GM19035 (cell line): Measurements from ENCODE around the gene WFDC5.
"Not testable (repeated sequence)": the region's sequence is repeated elsewhere in the genome, so short reads cannot be mapped to it uniquely, and the experiment has no call there.

Experiments
- ATAC-seq: cut with Tn5 transposase; IDR thresholded peaks from one replicate; pipeline ENCODE4 v1.9.1; 2021; ENCODE audit not compliant: unreplicated experiment

Gene WFDC5

DNA sequence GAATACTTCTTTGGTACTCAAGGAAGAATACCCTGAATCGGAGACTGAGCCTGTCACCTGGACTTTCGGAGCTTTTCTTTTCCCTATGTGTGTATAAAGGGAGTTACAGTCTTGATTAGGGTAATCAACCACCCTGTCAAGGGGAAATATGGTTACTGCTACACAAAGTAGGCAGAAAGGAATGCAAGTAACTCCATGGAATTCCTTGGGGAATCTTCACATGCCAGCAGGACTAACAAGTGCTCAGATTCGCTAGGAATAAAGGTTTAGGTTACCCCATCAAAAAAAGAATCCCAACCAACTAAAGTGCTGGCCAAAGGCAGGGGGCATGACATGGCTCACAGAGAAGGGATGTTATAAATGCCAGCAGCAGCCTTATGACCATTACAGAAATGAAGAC is 24.5 kb downstream of the WFDC5 start:
- no peak for ATAC-seq

- no peak for ATAC-seq
These were observed 26.7 kb downstream of the WFDC5 start for GRCh38 chr20:45088247-45088646.

DNA sequence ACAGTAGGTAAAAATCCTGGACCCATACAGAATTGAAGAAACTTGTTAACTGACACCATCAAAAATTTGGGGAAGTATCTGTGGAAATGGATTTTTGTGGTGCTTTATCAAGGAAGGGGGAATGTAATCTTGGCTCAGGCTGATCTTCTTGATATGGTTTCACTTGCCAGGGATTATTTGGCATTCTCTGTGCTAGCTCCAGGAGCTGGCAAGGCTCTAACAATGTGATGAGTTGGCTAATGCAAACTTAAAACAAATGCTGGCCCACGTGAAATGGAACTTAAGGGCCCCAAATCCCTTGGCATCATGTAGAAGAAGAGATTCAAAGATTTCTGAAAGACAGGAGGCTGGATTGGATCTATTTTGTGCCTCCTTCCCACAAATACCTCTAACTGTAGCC is 27.2 kb downstream of the WFDC5 start:
- no peak for ATAC-seq

DNA sequence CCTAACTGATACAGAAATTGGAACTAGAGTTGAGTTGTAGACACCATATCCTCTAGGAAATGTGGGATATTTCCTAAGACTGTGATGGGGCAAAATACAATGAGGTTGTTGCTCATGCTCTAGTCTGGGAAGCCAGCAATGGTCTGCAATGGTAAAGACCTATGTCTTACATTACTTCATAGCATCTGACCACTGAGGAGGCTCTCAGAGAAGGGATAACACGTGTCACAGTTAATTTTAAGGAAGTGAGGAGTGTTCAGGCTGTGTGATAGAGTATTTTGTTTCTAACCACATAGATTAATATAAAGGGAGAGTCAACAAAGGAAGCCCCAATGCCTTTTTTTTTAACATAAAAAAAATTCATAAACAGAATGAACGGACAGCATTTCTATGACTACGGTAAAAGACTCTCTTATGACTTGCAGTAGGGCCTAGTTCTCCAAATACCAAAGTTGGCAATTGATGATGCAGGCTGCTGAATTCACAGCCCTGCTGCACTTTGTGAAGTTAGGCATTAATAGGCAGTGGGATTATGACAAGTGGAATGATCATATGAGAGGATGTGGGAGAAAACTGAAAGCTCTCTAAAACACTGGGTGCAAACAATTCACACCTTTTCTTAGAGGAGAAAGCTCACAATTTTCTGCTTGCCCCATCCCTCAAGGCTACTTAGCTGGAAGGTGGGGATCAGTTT is 27.7 kb downstream of the WFDC5 start:
- ATAC-seq = no peak

- no peak for ATAC-seq
These were observed 29.1 kb downstream of the WFDC5 start for GRCh38 chr20:45085867-45086266.

DNA sequence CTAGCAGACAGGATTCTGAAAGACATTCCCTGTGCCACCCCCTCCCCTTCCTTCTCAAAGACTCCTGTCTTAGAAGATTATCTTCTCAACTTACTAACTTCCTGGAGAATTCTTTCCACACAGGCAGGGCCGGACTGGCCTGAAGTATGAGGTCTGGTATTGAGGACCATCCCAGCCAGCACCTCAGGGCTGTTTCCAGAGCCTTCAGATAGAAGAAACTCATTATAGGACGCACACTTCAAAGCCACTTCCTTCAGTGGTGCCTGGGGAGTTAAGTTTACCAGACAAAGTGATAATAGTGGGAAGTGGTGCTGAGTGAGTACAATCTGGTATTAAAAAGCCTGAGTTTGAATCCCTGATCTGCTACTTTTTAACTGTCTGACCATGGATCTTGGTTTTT is 29.7 kb downstream of the WFDC5 start:
- ATAC-seq = no peak

DNA sequence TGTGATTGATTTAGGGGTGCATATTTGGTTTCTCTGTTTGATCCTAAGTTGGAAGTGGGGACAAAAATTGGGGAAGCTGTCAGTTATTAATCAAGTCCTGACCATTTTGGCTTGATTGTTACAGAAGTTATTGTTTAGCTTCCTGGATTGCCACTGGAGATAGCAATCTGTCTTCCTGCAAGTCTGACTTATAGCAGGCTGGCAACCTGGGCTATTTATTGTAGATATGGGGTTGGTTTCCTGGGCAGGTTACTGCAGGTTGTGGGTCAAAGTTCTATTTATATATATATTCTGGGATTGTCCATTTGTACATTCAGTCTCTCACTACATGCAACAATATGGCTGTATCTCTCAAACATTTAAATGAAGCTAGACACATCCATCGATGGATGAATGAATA is 31.8 kb downstream of the WFDC5 start:
- no peak for ATAC-seq

GRCh38 chr20:45082468-45082867 is 32.5 kb downstream of the WFDC5 start:
- no peak for ATAC-seq

GRCh38 chr20:45080867-45081624 is 33.9 kb downstream of the WFDC5 start:
- ATAC-seq = no peak

GRCh38 chr20:45077559-45077958 is 37.4 kb downstream of the WFDC5 start:
- ATAC-seq = no peak

- no peak for ATAC-seq
These were observed 41.8 kb downstream of the WFDC5 start for GRCh38 chr20:45073221-45073620.

GRCh38 chr20:45072066-45072465 is 42.9 kb downstream of the WFDC5 start:
- no peak for ATAC-seq

GRCh38 chr20:45070932-45071632 is 43.9 kb downstream of the WFDC5 start:
- no peak for ATAC-seq

DNA sequence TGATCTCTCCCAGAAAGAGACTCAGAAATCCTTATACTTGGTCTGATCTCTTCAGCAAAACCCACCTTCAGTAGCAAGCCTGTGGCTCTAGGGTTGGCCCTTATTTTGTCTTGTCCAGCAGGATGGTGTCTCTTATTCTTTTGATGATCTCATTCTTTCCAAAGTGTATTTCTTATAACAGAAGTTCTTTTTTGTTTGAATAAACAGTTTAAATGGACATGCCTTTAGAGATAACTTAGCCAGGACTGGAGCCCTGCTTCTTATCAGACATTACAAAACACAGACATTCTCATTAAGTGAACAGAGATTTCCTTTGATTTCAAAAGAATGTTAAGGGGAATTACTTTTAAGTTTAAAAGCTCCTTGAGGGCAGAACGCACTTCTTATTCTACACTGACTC is 45.7 kb downstream of the WFDC5 start:
- no peak for ATAC-seq

DNA sequence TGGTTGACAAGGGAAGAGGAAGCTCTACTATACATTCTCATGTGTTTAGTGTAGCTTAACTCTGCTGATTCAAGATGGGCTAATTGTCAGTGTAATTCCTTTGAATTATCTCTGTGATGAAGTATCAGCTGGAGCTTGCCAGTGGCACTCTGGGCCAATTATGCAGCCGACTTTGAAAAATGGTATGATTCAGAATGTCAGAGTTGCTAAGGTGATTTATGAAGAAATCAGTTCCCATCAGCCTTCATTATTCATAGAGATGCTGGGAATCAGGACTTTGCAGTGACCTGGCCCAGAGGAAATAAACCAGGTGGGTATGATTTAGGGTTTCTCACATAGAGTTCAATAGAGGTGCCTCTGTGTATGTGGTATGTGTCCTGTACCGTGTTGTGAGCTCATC is 47.4 kb downstream of the WFDC5 start:
- ATAC-seq = no peak

GRCh38 chr20:45067087-45067486 is 47.9 kb downstream of the WFDC5 start:
- no peak for ATAC-seq

- no peak for ATAC-seq
These were observed 48.6 kb downstream of the WFDC5 start for GRCh38 chr20:45066372-45066771.

- no peak for ATAC-seq
These were observed 50.2 kb downstream of the WFDC5 start for GRCh38 chr20:45064812-45065211.

DNA sequence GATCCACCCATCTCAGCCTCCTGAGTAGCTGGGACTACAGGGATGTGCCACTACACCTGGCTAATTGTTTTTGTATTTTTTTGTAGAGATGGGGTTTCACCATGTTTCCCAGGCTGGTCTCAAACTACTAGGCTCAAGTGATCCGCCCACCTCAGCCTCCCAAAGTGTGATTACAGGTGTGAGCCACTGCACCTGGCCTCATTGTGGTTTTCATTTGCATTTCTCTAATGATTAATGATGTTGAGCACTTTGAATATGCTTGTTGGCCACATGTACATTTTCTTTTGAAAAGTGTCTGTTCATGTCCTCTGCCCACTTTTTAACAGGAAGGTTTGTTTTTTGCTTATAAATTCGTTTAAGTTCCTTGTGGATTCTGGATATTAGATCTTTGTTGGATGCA is 51.9 kb downstream of the WFDC5 start:
- not testable (repeated sequence) for ATAC-seq

- ATAC-seq = no peak
These were observed 53.7 kb downstream of the WFDC5 start for GRCh38 chr20:45061244-45061643.

DNA sequence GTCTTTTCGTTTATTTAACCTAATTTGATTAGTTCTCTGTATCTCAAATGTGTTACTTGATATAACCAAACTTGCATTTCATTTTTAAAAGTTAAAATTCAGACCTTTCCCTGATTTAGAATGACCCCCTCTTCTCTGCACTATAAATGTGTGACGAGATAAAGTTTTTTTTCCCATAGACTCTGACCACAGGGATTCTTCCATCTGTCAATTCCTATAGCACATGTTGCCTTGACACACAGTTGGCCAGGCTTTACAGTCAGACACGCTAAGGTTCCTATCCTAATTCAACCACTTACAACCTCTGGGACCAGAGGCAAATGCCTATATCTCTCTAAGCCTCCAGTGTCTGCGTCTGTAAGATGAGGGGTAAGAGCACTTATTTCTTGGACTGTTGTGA is 54.7 kb downstream of the WFDC5 start:
- no peak for ATAC-seq
